GM19324 (cell line): Measurements from ENCODE around the gene ALOX15B.
"Not testable (repeated sequence)": the region's sequence is repeated elsewhere in the genome, so short reads cannot be mapped to it uniquely, and the experiment has no call there.

Experiments
- ATAC-seq: cut with Tn5 transposase; IDR thresholded peaks from one replicate; pipeline ENCODE4 v1.9.1; 2021; ENCODE audit warnings: mild to moderate bottlenecking, moderate library complexity; ENCODE audit not compliant: unreplicated experiment, low FRiP score

The ALOX15B gene

GRCh38 chr17:8012996-8013640, 25.7 kb upstream of the ALOX15B start:
- no peak for ATAC-seq

- ATAC-seq = no peak
Observed at GRCh38 chr17:8013731-8014557, 24.9 kb upstream of the ALOX15B start.

GRCh38 chr17:8014558-8014850, 24.4 kb upstream of the ALOX15B start:
- no peak for ATAC-seq

- ATAC-seq = no peak
Observed at GRCh38 chr17:8015236-8015956, 23.5 kb upstream of the ALOX15B start.

- ATAC-seq = no peak
Observed at GRCh38 chr17:8015957-8016631, 22.8 kb upstream of the ALOX15B start.

- no peak for ATAC-seq
Observed at GRCh38 chr17:8016632-8017424, 22.0 kb upstream of the ALOX15B start.

GRCh38 chr17:8018436-8018835, 20.4 kb upstream of the ALOX15B start:
- no peak for ATAC-seq

- ATAC-seq = no peak
Observed at GRCh38 chr17:8019166-8019565, 19.7 kb upstream of the ALOX15B start.

GRCh38 chr17:8019665-8020650, 18.9 kb upstream of the ALOX15B start:
- ATAC-seq = no peak

- ATAC-seq = no peak
Observed at GRCh38 chr17:8020776-8021564, 17.9 kb upstream of the ALOX15B start.

GRCh38 chr17:8021565-8022359, 17.1 kb upstream of the ALOX15B start:
- ATAC-seq = no peak

GRCh38 chr17:8022360-8023003, 16.4 kb upstream of the ALOX15B start:
- no peak for ATAC-seq

- not testable (repeated sequence) for ATAC-seq
Observed at GRCh38 chr17:8024161-8024560, 14.7 kb upstream of the ALOX15B start.

GRCh38 chr17:8025176-8025911, 13.5 kb upstream of the ALOX15B start:
- no peak for ATAC-seq

GRCh38 chr17:8029121-8029520, 9.7 kb upstream of the ALOX15B start:
- no peak for ATAC-seq

GRCh38 chr17:8031261-8031661, 7.6 kb upstream of the ALOX15B start:
- ATAC-seq = no peak
